PFSK-1 (cell line): Measurements from ENCODE around the gene DAGLB.

ENCODE experiments used
- FOXP2 ChIP-seq: optimal IDR thresholded peaks from 2 replicates; pipeline ENCODE3; 2011; ENCODE audit warnings: borderline replicate concordance, control low read depth, inconsistent platforms; ENCODE audit not compliant: insufficient read depth; ENCODE audit errors: extremely low read length, extremely low read depth
- POLR2AphosphoS5 ChIP-seq: IDR thresholded peaks from 2 replicates; pipeline ENCODE4 v1.6.1; 2012; ENCODE audit warnings: low read depth, mild to moderate bottlenecking, control low read depth, low read length, moderate library complexity
- REST ChIP-seq, 2 experiments: IDR thresholded peaks; 2 replicates each; pipeline versions ENCODE4 v1.6.1 to v1.8.0; 2011 to 2012; ENCODE audit warnings: low read depth in 2 of 2, low read length in 2 of 2, control low read depth in 1 of 2, inconsistent platforms in 1 of 2, mild to moderate bottlenecking in 1 of 2, moderate library complexity in 1 of 2; ENCODE audit not compliant: insufficient read depth in 1 of 2
- SIN3A ChIP-seq: IDR thresholded peaks from 2 replicates; pipeline ENCODE4 v1.6.1; 2012; ENCODE audit warnings: mild to moderate bottlenecking, low read length, moderate library complexity, borderline replicate concordance; ENCODE audit not compliant: insufficient read depth
- TAF1 ChIP-seq: IDR thresholded peaks from 2 replicates; pipeline ENCODE4 v1.6.1; 2012; ENCODE audit warnings: low read length, control low read depth, borderline replicate concordance; ENCODE audit not compliant: insufficient read depth

- TF ChIP-seq SIN3A (no peak), TAF1 (no peak), POLR2AphosphoS5 (no peak), REST (IDR thresholded peaks at IDR 0.05; ENCODE audit: insufficient read depth in 1 of 2, low read depth in 2 of 2, low read length in 2 of 2) (no peak), FOXP2 (no peak)
Observed at GRCh38 chr7:6402041-6402440, 45.7 kb downstream of the DAGLB start.
